H1 (cell line): ENCODE measurements around the gene RELCH. TPM values are rescaled to one million over a fixed set of nuclear protein-coding genes. Genes with fewer than 3 reads are reported as not detected.

Source experiments
- CTCF ChIA-PET: fragments of 300-600 bp; sonication (Branson Sonifier 250); formaldehyde crosslinking; loops from one replicate; lab custom pipeline; 2021; ENCODE audit not compliant: partially characterized antibody; lab: Charles Lee
- POLR2A ChIA-PET: fragments of 300-600 bp; sonication (Branson Sonifier 250); formaldehyde crosslinking; loops from one replicate; lab custom pipeline; 2021; ENCODE audit warnings: inconsistent platforms; ENCODE audit not compliant: partially characterized antibody; lab: Charles Lee
- DNase-seq, 2 experiments: peaks; one replicate each; pipeline versions ENCODE4 v3.0.0 to v3.0.0-alpha.2; 2010 to 2022; ENCODE audit warnings: low spot score in 2 of 2, low read depth in 1 of 2, mixed read lengths in 1 of 2
- FAIRE-seq: peaks from 2 replicates; lab custom pipeline; 2011; peaks lifted over from hg19 to GRCh38; lab: Jason Lieb, UNC
- H2AFZ ChIP-seq: 2 replicates; pipeline ENCODE4 v1.8.1; 2012; ENCODE audit warnings: low read length, inconsistent platforms
- H2AK5ac ChIP-seq: 2 replicates; pipeline ENCODE4 v1.6.1; 2013; ENCODE audit warnings: low read depth, low read length
- H2BK120ac ChIP-seq: replicated peaks from 2 replicates; pipeline ENCODE3; 2013; ENCODE audit warnings: low read depth, low read length, inconsistent platforms
- H2BK12ac ChIP-seq: 2 replicates; pipeline ENCODE4 v1.6.1; 2013; ENCODE audit warnings: low read depth, low read length
- H2BK15ac ChIP-seq: 2 replicates; pipeline ENCODE4 v1.6.1; 2013; ENCODE audit warnings: low read length
- H2BK20ac ChIP-seq: 2 replicates; pipeline ENCODE4 v1.6.1; 2013; ENCODE audit warnings: low read length
- H2BK5ac ChIP-seq: 2 replicates; pipeline ENCODE4 v1.6.1; 2013; ENCODE audit warnings: low read depth, low read length
- H3K14ac ChIP-seq: 2 replicates; pipeline ENCODE4 v1.6.1; 2013; ENCODE audit warnings: inconsistent platforms; ENCODE audit not compliant: insufficient read length
- H3K18ac ChIP-seq: 2 replicates; pipeline ENCODE4 v1.6.1; 2013; ENCODE audit warnings: low read length; ENCODE audit errors: extremely low read depth
- H3K23ac ChIP-seq: 2 replicates; pipeline ENCODE4 v1.6.1; 2013; ENCODE audit warnings: inconsistent platforms; ENCODE audit not compliant: insufficient read length
- H3K23me2 ChIP-seq: 2 replicates; pipeline ENCODE4 v1.6.1; 2013; ENCODE audit warnings: low read depth, low read length
- H3K27ac ChIP-seq: 2 replicates; pipeline ENCODE4 v1.6.1; 2011; ENCODE audit warnings: low read depth, low read length, inconsistent platforms
- H3K27me3 ChIP-seq, 4 experiments: replicated peaks in 1 of 4; 1 replicate in 1 of 4; 2 replicates in 3 of 4; pipeline versions ENCODE4 v1.6.1 to v1.8.1; 2011 to 2013; ENCODE audit warnings: low read length in 3 of 4, mild to moderate bottlenecking in 3 of 4, inconsistent platforms in 2 of 4, mixed read lengths in 2 of 4, moderate library complexity in 1 of 4; ENCODE audit not compliant: control insufficient read depth in 3 of 4, insufficient read depth in 3 of 4; ENCODE audit errors: extremely low read depth in 1 of 4
- H3K36me3 ChIP-seq, 4 experiments: 2 replicates each; pipeline versions ENCODE4 v1.6.1 to v1.8.1; 2011 to 2013; ENCODE audit warnings: mild to moderate bottlenecking in 4 of 4, low read length in 3 of 4, moderate library complexity in 2 of 4, control low read depth in 1 of 4, inconsistent platforms in 1 of 4; ENCODE audit not compliant: insufficient read depth in 4 of 4, control insufficient read depth in 2 of 4
- H3K4ac ChIP-seq: replicated peaks from 2 replicates; pipeline ENCODE3; 2013; ENCODE audit warnings: low read length, low read depth, mixed read lengths, inconsistent platforms; ENCODE audit not compliant: insufficient read length
- H3K4me1 ChIP-seq, 4 experiments: replicated peaks in 1 of 4; 1 replicate in 1 of 4; 2 replicates in 3 of 4; pipeline versions ENCODE4 v1.6.1 to v1.8.1; 2011 to 2013; ENCODE audit warnings: low read length in 3 of 4, inconsistent platforms in 2 of 4, mixed read lengths in 1 of 4; ENCODE audit not compliant: insufficient read depth in 4 of 4, control insufficient read depth in 3 of 4
- H3K4me2 ChIP-seq, 2 experiments: 2 replicates each; pipeline versions ENCODE4 v1.6.1 to v1.8.1; 2011 to 2013; ENCODE audit warnings: low read depth in 2 of 2, low read length in 2 of 2, control low read depth in 1 of 2, inconsistent platforms in 1 of 2, mild to moderate bottlenecking in 1 of 2; ENCODE audit not compliant: insufficient read depth in 1 of 2
- H3K4me3 ChIP-seq, 4 experiments: fragments of 200-600, 300-600 bp in 1 of 4; sonication (generic), shearing (Covaris generic), sonication (Bioruptor Twin) in 1 of 4; 2 replicates each; pipeline versions ENCODE4 v1.5.1 to v1.8.1; 2011 to 2016; ENCODE audit warnings: low read length in 4 of 4, low read depth in 3 of 4, control low read depth in 2 of 4, inconsistent platforms in 2 of 4, mild to moderate bottlenecking in 2 of 4, mixed read lengths in 1 of 4, moderate library complexity in 1 of 4; ENCODE audit not compliant: insufficient read depth in 2 of 4; ENCODE audit errors: extremely low read depth in 1 of 4
- H3K56ac ChIP-seq: replicated peaks from 2 replicates; pipeline ENCODE3; 2013; ENCODE audit warnings: low read depth, mild to moderate bottlenecking, mixed read lengths, low read length, inconsistent platforms; ENCODE audit not compliant: insufficient read length
- H3K79me1 ChIP-seq: 2 replicates; pipeline ENCODE4 v1.6.1; 2013; ENCODE audit warnings: low read depth, low read length, control low read depth
- H3K79me2 ChIP-seq, 2 experiments: 2 replicates each; pipeline versions ENCODE4 v1.6.1 to v1.8.1; 2012 to 2013; ENCODE audit warnings: low read length in 2 of 2, mild to moderate bottlenecking in 2 of 2, inconsistent platforms in 1 of 2; ENCODE audit not compliant: insufficient read depth in 2 of 2, control insufficient read depth in 1 of 2
- H3K9ac ChIP-seq, 4 experiments: replicated peaks in 1 of 4; 1 replicate in 1 of 4; 2 replicates in 3 of 4; pipeline versions ENCODE4 v1.6.1 to v1.8.1; 2011 to 2013; ENCODE audit warnings: low read depth in 3 of 4, low read length in 3 of 4, control low read depth in 2 of 4, mild to moderate bottlenecking in 2 of 4, moderate library complexity in 2 of 4, inconsistent platforms in 1 of 4; ENCODE audit errors: extremely low read depth in 1 of 4
- H3K9me3 ChIP-seq, 2 experiments: 2 replicates each; pipeline versions ENCODE4 v1.6.1 to v1.8.1; 2012 to 2013; ENCODE audit warnings: mild to moderate bottlenecking in 2 of 2, moderate library complexity in 2 of 2, control low read depth in 1 of 2, inconsistent platforms in 1 of 2, low read depth in 1 of 2, low read length in 1 of 2, mixed read lengths in 1 of 2; ENCODE audit not compliant: insufficient read depth in 2 of 2
- H4K20me1 ChIP-seq, 2 experiments: replicated peaks in 1 of 2; 2 replicates each; pipeline versions ENCODE3 to v1.8.1; 2011 to 2013; ENCODE audit warnings: inconsistent platforms in 2 of 2, low read length in 2 of 2, mild to moderate bottlenecking in 1 of 2; ENCODE audit not compliant: insufficient read depth in 2 of 2, control insufficient read depth in 1 of 2
- H4K5ac ChIP-seq: 2 replicates; pipeline ENCODE4 v1.6.1; 2013; ENCODE audit warnings: low read length, low read depth, mixed read lengths, inconsistent platforms; ENCODE audit not compliant: insufficient read length
- H4K8ac ChIP-seq: 2 replicates; pipeline ENCODE4 v1.8.0; 2013; ENCODE audit warnings: mild to moderate bottlenecking, moderate library complexity, low read length, inconsistent platforms; ENCODE audit not compliant: insufficient read depth; ENCODE audit errors: extremely low read depth
- H4K91ac ChIP-seq: replicated peaks from 2 replicates; pipeline ENCODE3; 2013; ENCODE audit warnings: low read length, mixed read lengths, inconsistent platforms; ENCODE audit not compliant: insufficient read length
- ASH2L ChIP-seq: fragments of 200-600, 300-600 bp; sonication (generic); IDR thresholded peaks from one replicate; pipeline ENCODE4 v1.7.1; 2017; ENCODE audit warnings: low read length
- WGBS, 2 experiments: shearing (Covaris generic) in 1 of 2; methylation state at CpG; one replicate each; pipeline versions ENCODE4 v1.1.6 to v1.1.7; 2013 to 2015; ENCODE audit warnings: low lambda C conversion rate in 2 of 2, mixed read lengths in 2 of 2, inconsistent platforms in 1 of 2, low coverage in 1 of 2, missing lambda C conversion rate in 1 of 2; ENCODE audit not compliant: insufficient replicate concordance in 2 of 2, insufficient coverage in 1 of 2, insufficient read length in 1 of 2; ENCODE audit errors: extremely low coverage in 1 of 2, missing lambda C conversion rate in 1 of 2; 5-methylcytosine and 5-hydroxymethylcytosine counted together
- polyA plus RNA-seq, 7 experiments: library from polyadenylated mRNA; depleted of rRNA in 3 of 7; stranded (reverse) in 5 of 7; unstranded in 2 of 7; fragments of >200 nt in 5 of 7; fragments of 200-250 nt in 2 of 7; gene quantifications; 1 replicate in 5 of 7; 2 replicates in 1 of 7; 4 replicates in 1 of 7; pipeline versions ENCODE4 v1.2.1 to v1.2.3, GENCODE V29; 2011 to 2013; ENCODE audit warnings: missing spikeins in 2 of 7, mixed read lengths in 2 of 7
- total RNA-seq: library from RNA; stranded (reverse); fragmentation: NEBNext Ultra II Directional; extraction: Animal tissue kit (Norgen Biotek cat#: 25700); gene quantifications from 2 replicates; pipeline ENCODE4 v1.2.1, GENCODE V29; 2021

The RELCH gene
- total and polyA plus RNA-seq, 2 of the 8 experiments (the other 6 are each of a cell fraction or from before 2014, with no cell fraction given): 7.3 to 26.9 TPM

DNA sequence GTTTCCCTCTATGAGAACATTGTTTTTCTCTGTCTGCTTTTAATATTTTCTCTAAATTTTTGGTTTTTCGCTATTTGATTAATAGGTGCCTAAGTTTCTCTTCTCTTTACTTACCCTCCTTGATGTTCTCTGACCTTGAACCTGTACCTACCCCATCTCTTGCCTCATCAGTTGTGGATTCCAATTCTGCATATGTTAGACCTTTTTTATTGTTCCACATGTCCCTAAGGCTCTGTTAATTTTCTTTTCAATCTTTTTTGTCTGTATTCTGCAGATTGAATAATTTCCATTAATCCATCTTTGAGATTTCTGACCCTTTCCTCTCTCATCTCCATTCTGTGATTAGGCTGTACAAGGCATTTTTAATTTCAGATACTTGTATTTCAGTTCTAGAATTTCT lies 23.1 kb downstream of the RELCH start:
- Histone ChIP-seq H3K79me2 (peaks cover 0 to 58% of the 10 kb centered on the region in 2 experiments; a peak in 2 of 4 replicates), H2BK5ac (no peak overlapping the region), H2AFZ (no peak overlapping the region), H3K4me1 (no peaks in the 10 kb centered on the region), H3K9me3 (no peaks in the 10 kb centered on the region), H4K91ac (no peak overlapping the region), H3K79me1 (no peaks in the 10 kb centered on the region; the same call in 1 of the 2 replicates), H3K4me2 (no peak overlapping the region), H2AK5ac (no peak overlapping the region), H2BK15ac (no peak overlapping the region), H3K9ac (no peak overlapping the region), H2BK20ac (no peak overlapping the region), H3K36me3 (peaks cover 0 to 13% (median 5%) of the 10 kb centered on the region in 4 experiments; a peak in 3 of 8 replicates), H3K4me3 (no peak overlapping the region), H4K5ac (no peak overlapping the region), H3K4ac (no peak overlapping the region), H4K8ac (no peak overlapping the region), H2BK12ac (no peak overlapping the region), H3K27me3 (no peaks in the 10 kb centered on the region), H3K14ac (no peak overlapping the region), H3K56ac (no peak overlapping the region), H3K18ac (no peak overlapping the region), H2BK120ac (no peak overlapping the region), H3K23ac (no peak overlapping the region), H4K20me1 (peaks cover 0 to 3% of the 10 kb centered on the region in 2 experiments), H3K27ac (no peak overlapping the region), H3K23me2 (no peaks in the 10 kb centered on the region)
- CTCF ChIA-PET: interaction anchor here (0.6 to 1.0 kb wide), 3 partner anchors 12 to 48 kb away, joined by 3 to 4 read pairs (median 4); no protein-coding TSS in a partner anchor
- POLR2A ChIA-PET: no interaction called here
- FAIRE-seq (no peak), DNase-seq (no peak)
- 95% methylated on average over 1 of the region's 1 CpG; no CpG with 5 or more reads in 1 of the 2 experiments for WGBS, 2 experiments
- no peak for TF ChIP-seq ASH2L
